ENCODE data around the gene SMTN. TPM values are rescaled to one million over a fixed set of nuclear protein-coding genes. Genes with fewer than 3 reads are reported as not detected.

SMTN gene
- total RNA-seq, 4 donors from 2014 or later = 16.6 to 107 (median 19.4) TPM

GRCh38 chr22:31133911-31134310 is 52.8 kb downstream of the SMTN start:
- TF ChIP-seq CTCF (IDR thresholded peaks at IDR 0.05; ENCODE audit: low read depth) = no peak

GRCh38 chr22:31134688-31135087 is 53.6 kb downstream of the SMTN start:
- no peak for TF ChIP-seq CTCF (IDR thresholded peaks at IDR 0.05; ENCODE audit: low read depth)

- TF ChIP-seq CTCF (IDR thresholded peaks at IDR 0.05; ENCODE audit: low read depth) = no peak
These were observed 54.6 kb downstream of the SMTN start for GRCh38 chr22:31135706-31136105.

- no peak for TF ChIP-seq CTCF (IDR thresholded peaks at IDR 0.05; ENCODE audit: low read depth)
These were observed 55.0 kb downstream of the SMTN start for GRCh38 chr22:31136155-31136554.

- TF ChIP-seq CTCF (IDR thresholded peaks at IDR 0.05; ENCODE audit: low read depth) = no peak
These were observed 55.6 kb downstream of the SMTN start for GRCh38 chr22:31136711-31137110.

- no peak for TF ChIP-seq CTCF (IDR thresholded peaks at IDR 0.05; ENCODE audit: low read depth)
These were observed 56.6 kb downstream of the SMTN start for GRCh38 chr22:31137721-31138120.

- TF ChIP-seq CTCF (IDR thresholded peaks at IDR 0.05; ENCODE audit: low read depth) = no peak
These were observed 57.0 kb downstream of the SMTN start for GRCh38 chr22:31138126-31138525.
